ENCODE data around the gene SCAPER. TPM values are rescaled to one million over a fixed set of nuclear protein-coding genes. Genes with fewer than 3 reads are reported as not detected.

SCAPER gene
- total RNA-seq, 4 donors from 2014 or later: 19.6 to 35.9 (median 31.8) TPM

GRCh38 chr15:76678766-76679165 lies 226.4 kb downstream of the SCAPER start:
- Histone ChIP-seq H3K4me1 (no peaks in the 10 kb centered on the region), H3K36me3 (no peaks in the 10 kb centered on the region), H3K27me3 (no peaks in the 10 kb centered on the region), H3K9me3 (no peaks in the 10 kb centered on the region), H3K4me3 (no peak overlapping the region), H3K27ac (no peak overlapping the region)
- TF ChIP-seq CTCF (IDR thresholded peaks at IDR 0.05 in 4 of 5, conservative IDR thresholded peaks at IDR 0.05 in 1 of 5) (no peak), POLR2A (IDR thresholded peaks at IDR 0.05) (no peak)
- ATAC-seq (no peak), DNase-seq (no peak)
- intact Hi-C loops (cut with DNase I; ENCODE audit: low total_unique reads): no loop called here
- in situ Hi-C loops (cut with MboI; ENCODE audit: low sequenced_read_pairs in 4 of 4): no loop called here

GRCh38 chr15:76674883-76675282 lies 230.3 kb downstream of the SCAPER start:
- H3K27me3 ChIP-seq: no peaks in the 10 kb centered on the region
- H3K4me3 ChIP-seq: no peak overlapping the region
- H3K4me1 ChIP-seq: no peaks in the 10 kb centered on the region
- DNase-seq (no peak), ATAC-seq (no peak)
- H3K36me3 ChIP-seq: no peaks in the 10 kb centered on the region
- H3K9me3 ChIP-seq: no peaks in the 10 kb centered on the region
- TF ChIP-seq POLR2A (IDR thresholded peaks at IDR 0.05) (no peak), CTCF (IDR thresholded peaks at IDR 0.05 in 4 of 5, conservative IDR thresholded peaks at IDR 0.05 in 1 of 5) (no peak)
- no peak overlapping the region for H3K27ac ChIP-seq
- intact Hi-C loops (cut with DNase I; ENCODE audit: low total_unique reads): no loop called here
- in situ Hi-C loops (cut with MboI; ENCODE audit: low sequenced_read_pairs in 4 of 4): no loop called here

- ATAC-seq: no peak
- intact Hi-C loops (cut with DNase I; ENCODE audit: low total_unique reads) (no loop called here), in situ Hi-C loops (cut with MboI; ENCODE audit: low sequenced_read_pairs in 4 of 4) (no loop called here)
Measured at GRCh38 chr15:76669521-76670207, 235.5 kb downstream of the SCAPER start.

GRCh38 chr15:76668900-76669299 lies 236.2 kb downstream of the SCAPER start:
- intact Hi-C loops (cut with DNase I; ENCODE audit: low total_unique reads): no loop called here
- no peak for ATAC-seq

More at GRCh38 chr15:76669521-76670207, 235.5 kb downstream of the SCAPER start:
- TF ChIP-seq CTCF (IDR thresholded peaks at IDR 0.05 in 4 of 5, conservative IDR thresholded peaks at IDR 0.05 in 1 of 5): no peak
- no peak for TF ChIP-seq POLR2A (IDR thresholded peaks at IDR 0.05)
- Histone ChIP-seq H3K4me1 (no peaks in the 10 kb centered on the region), H3K9me3 (no peaks in the 10 kb centered on the region), H3K27me3 (no peaks in the 10 kb centered on the region), H3K36me3 (no peaks in the 10 kb centered on the region), H3K4me3 (no peak overlapping the region), H3K27ac (no peak overlapping the region)
- DNase-seq: no peak

More at GRCh38 chr15:76668900-76669299, 236.2 kb downstream of the SCAPER start:
- in situ Hi-C loops (cut with MboI; ENCODE audit: low sequenced_read_pairs in 4 of 4): no loop called here
- Histone ChIP-seq H3K36me3 (no peaks in the 10 kb centered on the region), H3K9me3 (no peaks in the 10 kb centered on the region), H3K27me3 (no peaks in the 10 kb centered on the region), H3K27ac (no peak overlapping the region), H3K4me3 (no peak overlapping the region), H3K4me1 (no peaks in the 10 kb centered on the region)
- TF ChIP-seq POLR2A (IDR thresholded peaks at IDR 0.05): no peak
- TF ChIP-seq CTCF (IDR thresholded peaks at IDR 0.05 in 4 of 5, conservative IDR thresholded peaks at IDR 0.05 in 1 of 5): no peak
- DNase-seq: no peak
